HEK293T (cell line): ENCODE measurements around the gene NMNAT2.
A peak's percentile ranks its signal among the peaks of the same experiment; 100 is the strongest.

Experiments
- CTCF ChIA-PET: fragments of 350-600 bp; formaldehyde crosslinking; extraction: SDS; loops from one replicate; lab custom pipeline; 2021; ENCODE audit warnings: antibody characterized with exemption, inconsistent platforms; lab: Yijun Ruan, JAX
- POLR2A ChIA-PET: fragments of 350-600 bp; formaldehyde crosslinking; extraction: SDS; loops from one replicate; lab custom pipeline; 2020; ENCODE audit warnings: antibody characterized with exemption, inconsistent platforms; lab: Yijun Ruan, JAX
- DNase-seq: peaks from one replicate; pipeline ENCODE4 v3.0.0; 2012; ENCODE audit warnings: mixed read lengths; ENCODE audit errors: extremely low spot score
- ARNT ChIP-seq: fragments of 450-650 bp; IDR thresholded peaks from 2 replicates; pipeline ENCODE4 v1.6.1; 2017; ENCODE audit warnings: mild to moderate bottlenecking
- BHLHE40 ChIP-seq: fragments of 450-650 bp; IDR thresholded peaks from 2 replicates; pipeline ENCODE4 v1.6.1; 2016; ENCODE audit warnings: mild to moderate bottlenecking, moderate library complexity, borderline replicate concordance
- CTBP1 ChIP-seq: fragments of 450-650 bp; IDR thresholded peaks from 2 replicates; pipeline ENCODE4 v1.6.1; 2016; ENCODE audit warnings: borderline replicate concordance
- ELF4 ChIP-seq: fragments of 450-650 bp; IDR thresholded peaks from 2 replicates; pipeline ENCODE4 v1.6.1; 2017; ENCODE audit warnings: antibody characterized with exemption
- FOXA1 ChIP-seq: fragments of 450-650 bp; IDR thresholded peaks from 2 replicates; pipeline ENCODE4 v1.6.1; 2016; ENCODE audit warnings: mild to moderate bottlenecking
- FOXK2 ChIP-seq: fragments of 450-650 bp; IDR thresholded peaks from 2 replicates; pipeline ENCODE4 v1.6.1; 2016; ENCODE audit warnings: mild to moderate bottlenecking
- FOXM1 ChIP-seq: fragments of 450-650 bp; IDR thresholded peaks from 2 replicates; pipeline ENCODE4 v1.6.1; 2017; ENCODE audit warnings: mild to moderate bottlenecking, borderline replicate concordance
- HDGF ChIP-seq: fragments of 450-650 bp; IDR thresholded peaks from 2 replicates; pipeline ENCODE4 v1.6.1; 2017; ENCODE audit warnings: antibody characterized with exemption, borderline replicate concordance
- L3MBTL2 ChIP-seq: fragments of 450-650 bp; conservative IDR thresholded peaks from 2 replicates; pipeline ENCODE4 v1.6.1; 2016; ENCODE audit warnings: mild to moderate bottlenecking
- LEF1 ChIP-seq: fragments of 450-650 bp; IDR thresholded peaks from 2 replicates; pipeline ENCODE4 v1.6.1; 2017; ENCODE audit warnings: mild to moderate bottlenecking, borderline replicate concordance
- NFRKB ChIP-seq: fragments of 450-650 bp; IDR thresholded peaks from 2 replicates; pipeline ENCODE4 v1.6.1; 2016; ENCODE audit warnings: mild to moderate bottlenecking, moderate library complexity
- PKNOX1 ChIP-seq: fragments of 450-650 bp; IDR thresholded peaks from 2 replicates; pipeline ENCODE4 v1.6.1; 2016
- SP1 ChIP-seq: fragments of 450-650 bp; IDR thresholded peaks from 2 replicates; pipeline ENCODE4 v1.6.1; 2017
- SUZ12 ChIP-seq: fragments of 450-650 bp; IDR thresholded peaks from 2 replicates; pipeline ENCODE4 v1.6.1; 2016; ENCODE audit warnings: mild to moderate bottlenecking
- TARDBP ChIP-seq: fragments of 450-650 bp; IDR thresholded peaks from 2 replicates; pipeline ENCODE4 v1.6.1; 2016
- ZNF384 ChIP-seq: fragments of 450-650 bp; IDR thresholded peaks from 2 replicates; pipeline ENCODE4 v1.6.1; 2016

The NMNAT2 gene

GRCh38 chr1:183231545-183231944 is 186.6 kb downstream of the NMNAT2 start:
- ChIA-PET POLR2A (no interaction called here), CTCF (interaction anchor here (0.6 kb wide), 1 partner anchor 173 kb away, joined by 3 read pairs; no protein-coding TSS in a partner anchor)
- no peak for DNase-seq
- TF ChIP-seq NFRKB (no peak), ARNT (no peak), PKNOX1 (no peak), BHLHE40 (no peak), SUZ12 (no peak), TARDBP (no peak), FOXK2 (no peak), HDGF (no peak), ELF4 (no peak), FOXA1 (no peak), ZNF384 (no peak), L3MBTL2 (no peak), FOXM1 (no peak)

- ChIA-PET POLR2A (interaction anchor here (0.6 kb wide), 1 partner anchor 62 kb away, joined by 3 read pairs; no protein-coding TSS in a partner anchor), CTCF (interaction anchor here (3.4 kb wide), 1 partner anchor 11 kb away, joined by 24 read pairs; no protein-coding TSS in a partner anchor)
- TF ChIP-seq ZNF384 (no peak), TARDBP (no peak), SP1 (no peak), HDGF (no peak), CTBP1 (no peak), ELF4 (no peak), FOXK2 (no peak), L3MBTL2 (no peak), NFRKB (no peak), BHLHE40 (no peak), SUZ12 (no peak), FOXM1 (no peak), LEF1 (no peak)
- no peak for DNase-seq
Observed at GRCh38 chr1:183230413-183230812, 187.8 kb downstream of the NMNAT2 start.

- TF ChIP-seq FOXK2 (no peak), SUZ12 (no peak), SP1 (no peak), ARNT (no peak), HDGF (no peak), ZNF384 (no peak), CTBP1 (no peak), TARDBP (no peak), NFRKB (no peak), PKNOX1 (no peak), BHLHE40 (no peak), ELF4 (no peak), L3MBTL2 (no peak), FOXA1 (no peak), LEF1 (no peak), FOXM1 (no peak)
- CTCF ChIA-PET = interaction anchor here (0.7 to 3.4 kb wide), 21 partner anchors 9 to 305 kb away, joined by 3 to 24 read pairs (median 4); no protein-coding TSS in a partner anchor
- POLR2A ChIA-PET = no interaction called here
- DNase-seq = no peak
Observed at GRCh38 chr1:183228347-183229220, 189.6 kb downstream of the NMNAT2 start.

GRCh38 chr1:183227422-183228346 is 190.5 kb downstream of the NMNAT2 start:
- CTCF ChIA-PET = interaction anchor here (0.6 to 3.4 kb wide), 24 partner anchors 9 to 384 kb away, joined by 3 to 24 read pairs (median 4); no protein-coding TSS in a partner anchor
- DNase-seq = peak; percentile 85
- TF ChIP-seq HDGF (no peak), PKNOX1 (no peak), FOXM1 (no peak), ARNT (no peak), ELF4 (no peak), LEF1 (no peak), NFRKB (no peak), BHLHE40 (no peak)
- POLR2A ChIA-PET = no interaction called here

GRCh38 chr1:183226963-183227362 is 191.2 kb downstream of the NMNAT2 start:
- TF ChIP-seq ELF4 (no peak), ARNT (no peak), CTBP1 (no peak), PKNOX1 (no peak), SP1 (no peak), TARDBP (no peak), NFRKB (no peak)
- ChIA-PET CTCF (interaction anchor here (0.6 to 3.4 kb wide), 7 partner anchors 8 to 328 kb away, joined by 6 to 24 read pairs (median 8); no protein-coding TSS in a partner anchor), POLR2A (interaction anchor here (3.8 kb wide), 1 partner anchor 8 kb away, joined by 13 read pairs; no protein-coding TSS in a partner anchor)
- DNase-seq = no peak
